Liver (tissue), 3 donors: ENCODE results near the gene PRRC2A.

Experiments used
- ATF3 ChIP-seq: IDR thresholded peaks from 2 replicates; pipeline ENCODE4 v1.6.1; 2016; ENCODE audit warnings: antibody characterized with exemption
- CTCF ChIP-seq: fragments of 150-350 bp; IDR thresholded peaks from 2 replicates; pipeline ENCODE4 v1.5.1; 2017; ENCODE audit warnings: improper control_type of control experiment, low read depth, low read length; ENCODE audit not compliant: missing input control
- GABPA ChIP-seq, 2 donors: IDR thresholded peaks in 1 of 2; conservative IDR thresholded peaks in 1 of 2; 2 replicates each; pipeline ENCODE4 v1.6.1; 2016; ENCODE audit warnings: antibody characterized with exemption in 2 of 2, mild to moderate bottlenecking in 1 of 2, moderate library complexity in 1 of 2
- RAD21 ChIP-seq, 2 donors: IDR thresholded peaks; 2 replicates each; pipeline ENCODE4 v1.6.1; 2016; ENCODE audit warnings: antibody characterized with exemption in 2 of 2, mild to moderate bottlenecking in 2 of 2
- SP1 ChIP-seq: IDR thresholded peaks from 2 replicates; pipeline ENCODE4 v1.6.1; 2018; ENCODE audit warnings: antibody characterized with exemption, mild to moderate bottlenecking
- TAF1 ChIP-seq: conservative IDR thresholded peaks from 2 replicates; pipeline ENCODE4 v1.6.1; 2016; ENCODE audit warnings: antibody characterized with exemption, mild to moderate bottlenecking
- YY1 ChIP-seq: IDR thresholded peaks from 2 replicates; pipeline ENCODE4 v1.6.1; 2016; ENCODE audit warnings: antibody characterized with exemption, mild to moderate bottlenecking
- TF ChIP-seq, protein P1 (sequence below): IDR thresholded peaks from 2 replicates; pipeline ENCODE4 v1.6.1; 2016; ENCODE audit warnings: antibody characterized with exemption
- TF ChIP-seq, protein P2 (sequence below): IDR thresholded peaks from 2 replicates; pipeline ENCODE4 v1.6.1; 2016; ENCODE audit warnings: antibody characterized with exemption
- donor health status: healthy.
- donor health status: healthy.

- no peak for TF ChIP-seq YY1
- no peak for TF ChIP-seq ATF3
- TF ChIP-seq CTCF = peak; percentile 11
- TF ChIP-seq, protein P1, sequence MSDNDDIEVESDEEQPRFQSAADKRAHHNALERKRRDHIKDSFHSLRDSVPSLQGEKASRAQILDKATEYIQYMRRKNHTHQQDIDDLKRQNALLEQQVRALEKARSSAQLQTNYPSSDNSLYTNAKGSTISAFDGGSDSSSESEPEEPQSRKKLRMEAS = no peak
- TF ChIP-seq, protein P2, sequence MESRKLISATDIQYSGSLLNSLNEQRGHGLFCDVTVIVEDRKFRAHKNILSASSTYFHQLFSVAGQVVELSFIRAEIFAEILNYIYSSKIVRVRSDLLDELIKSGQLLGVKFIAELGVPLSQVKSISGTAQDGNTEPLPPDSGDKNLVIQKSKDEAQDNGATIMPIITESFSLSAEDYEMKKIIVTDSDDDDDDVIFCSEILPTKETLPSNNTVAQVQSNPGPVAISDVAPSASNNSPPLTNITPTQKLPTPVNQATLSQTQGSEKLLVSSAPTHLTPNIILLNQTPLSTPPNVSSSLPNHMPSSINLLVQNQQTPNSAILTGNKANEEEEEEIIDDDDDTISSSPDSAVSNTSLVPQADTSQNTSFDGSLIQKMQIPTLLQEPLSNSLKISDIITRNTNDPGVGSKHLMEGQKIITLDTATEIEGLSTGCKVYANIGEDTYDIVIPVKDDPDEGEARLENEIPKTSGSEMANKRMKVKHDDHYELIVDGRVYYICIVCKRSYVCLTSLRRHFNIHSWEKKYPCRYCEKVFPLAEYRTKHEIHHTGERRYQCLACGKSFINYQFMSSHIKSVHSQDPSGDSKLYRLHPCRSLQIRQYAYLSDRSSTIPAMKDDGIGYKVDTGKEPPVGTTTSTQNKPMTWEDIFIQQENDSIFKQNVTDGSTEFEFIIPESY = no peak
- peak; percentile 51 to 69 for TF ChIP-seq RAD21 (IDR thresholded peaks at IDR 0.05)
- no peak for TF ChIP-seq TAF1
- TF ChIP-seq SP1 = no peak
- TF ChIP-seq GABPA (IDR thresholded peaks at IDR 0.05 in 1 of 2, conservative IDR thresholded peaks at IDR 0.05 in 1 of 2) = no peak
Measured at GRCh38 chr6:31643818-31644454, 23.4 kb downstream of the PRRC2A start.
